B cell (primary cell): ENCODE data around the gene SERPINB1. TPM values are rescaled to one million over a fixed set of nuclear protein-coding genes. Genes with fewer than 3 reads are reported as not detected.

Experiments used
- ATAC-seq: fragments of 200-7000 bp; cut with Tn5 transposase; one replicate; pipeline ENCODE4 v1.10.0; 2021; ENCODE audit warnings: low read depth, mild to moderate bottlenecking, moderate number of reproducible peaks, moderate library complexity
- CTCF ChIA-PET: fragments of 350-600 bp; sonication (Branson Sonifier 250); formaldehyde crosslinking; loops from one replicate; lab custom pipeline; 2021; ENCODE audit warnings: antibody characterized with exemption, inconsistent platforms; lab: Charles Lee
- POLR2A ChIA-PET: fragments of 350-600 bp; sonication (Branson Sonifier 250); formaldehyde crosslinking; loops from one replicate; lab custom pipeline; 2021; ENCODE audit warnings: antibody characterized with exemption; lab: Charles Lee
- DNase-seq: peaks from one replicate; pipeline ENCODE4 v3.0.0; 2013
- H2AFZ ChIP-seq: 2 replicates; pipeline ENCODE4 v1.6.1; 2012; ENCODE audit warnings: mild to moderate bottlenecking, low read depth, low read length; ENCODE audit not compliant: insufficient read depth, poor library complexity, severe bottlenecking
- H3K27ac ChIP-seq, 2 donors: 1 replicate in 1 of 2; 2 replicates in 1 of 2; pipeline ENCODE4 v1.5.1; 2012 to 2013; ENCODE audit warnings: low read length in 2 of 2, mild to moderate bottlenecking in 2 of 2, moderate library complexity in 1 of 2
- H3K27me3 ChIP-seq, 4 experiments: fragments of 200-600 bp in 1 of 4; sonication (generic) in 1 of 4; replicated peaks in 1 of 4; 1 replicate in 2 of 4; 2 replicates in 2 of 4; pipeline versions ENCODE4 v1.6.1 to v1.7.0; 2013 to 2016; ENCODE audit warnings: low read length in 3 of 4, mild to moderate bottlenecking in 2 of 4, mixed read lengths in 1 of 4, moderate library complexity in 1 of 4; ENCODE audit not compliant: insufficient read depth in 4 of 4, control insufficient read depth in 3 of 4; ENCODE audit errors: control extremely low read depth in 1 of 4
- H3K36me3 ChIP-seq, 2 experiments: replicated peaks in 1 of 2; 1 replicate in 1 of 2; 2 replicates in 1 of 2; pipeline versions ENCODE4 v1.6.1 to v1.7.1; 2013; ENCODE audit warnings: low read length in 1 of 2; ENCODE audit not compliant: insufficient read depth in 2 of 2, control insufficient read depth in 1 of 2; ENCODE audit errors: control extremely low read depth in 1 of 2, extremely low read depth in 1 of 2
- H3K4me1 ChIP-seq, 2 donors: fragments of 200-600 bp in 1 of 2; sonication (generic) in 1 of 2; 1 replicate in 1 of 2; 2 replicates in 1 of 2; pipeline versions ENCODE4 v1.5.1 to v1.6.1; 2013 to 2017; ENCODE audit warnings: low read length in 2 of 2; ENCODE audit not compliant: control insufficient read depth in 2 of 2, insufficient read depth in 2 of 2
- H3K4me2 ChIP-seq: replicated peaks from 2 replicates; pipeline ENCODE3; 2012; ENCODE audit warnings: mild to moderate bottlenecking, low read depth, low read length; ENCODE audit not compliant: poor library complexity, severe bottlenecking
- H3K4me3 ChIP-seq, 5 experiments: fragments of 200-600 bp in 1 of 5; sonication (generic) in 1 of 5; 1 replicate in 3 of 5; 2 replicates in 2 of 5; pipeline versions ENCODE4 v1.5.1 to v1.7.0; 2011 to 2016; ENCODE audit warnings: low read length in 4 of 5, mild to moderate bottlenecking in 4 of 5, low read depth in 2 of 5, control low read depth in 1 of 5, moderate library complexity in 1 of 5; ENCODE audit not compliant: insufficient read depth in 1 of 5; ENCODE audit errors: control extremely low read depth in 1 of 5, extremely low read depth in 1 of 5
- H3K79me2 ChIP-seq: fragments of 200-600 bp; sonication (generic); one replicate; pipeline ENCODE4 v1.6.0; 2016; ENCODE audit warnings: low read length; ENCODE audit not compliant: control insufficient read depth, insufficient read depth
- H3K9ac ChIP-seq: fragments of 200-600 bp; sonication (generic); 2 replicates; pipeline ENCODE4 v1.6.1; 2017; ENCODE audit warnings: mild to moderate bottlenecking, low read length, moderate library complexity
- H3K9me3 ChIP-seq, 3 donors: one replicate each; pipeline versions ENCODE4 v1.6.1 to v1.7.1; 2013; ENCODE audit warnings: low read length in 2 of 3; ENCODE audit not compliant: control insufficient read depth in 2 of 3, insufficient read depth in 1 of 3; ENCODE audit errors: control extremely low read depth in 1 of 3
- H4K20me1 ChIP-seq: 2 replicates; pipeline ENCODE4 v1.6.0; 2012; ENCODE audit warnings: mild to moderate bottlenecking, low read length; ENCODE audit not compliant: insufficient read depth, control insufficient read depth, poor library complexity, severe bottlenecking
- H3K27ac Mint-ChIP-seq: one replicate; pipeline ENCODE4 v1.8.0; 2021; ENCODE audit warnings: mixed read lengths
- H3K27me3 Mint-ChIP-seq: one replicate; pipeline ENCODE4 v1.8.0; 2021; ENCODE audit warnings: mixed read lengths
- H3K4me1 Mint-ChIP-seq: one replicate; pipeline ENCODE4 v1.8.0; 2021; ENCODE audit warnings: mixed read lengths
- H3K4me3 Mint-ChIP-seq: one replicate; pipeline ENCODE4 v1.8.0; 2021; ENCODE audit warnings: mixed read lengths
- H3K9me3 Mint-ChIP-seq: one replicate; pipeline ENCODE4 v1.8.0; 2022; ENCODE audit warnings: mixed read lengths; ENCODE audit not compliant: insufficient read depth
- EZH2 ChIP-seq: IDR thresholded peaks from 2 replicates; pipeline ENCODE4 v1.6.1; 2012; ENCODE audit warnings: borderline replicate concordance, low read depth, mild to moderate bottlenecking, moderate library complexity, low read length; ENCODE audit not compliant: insufficient read depth, poor library complexity, severe bottlenecking
- WGBS: methylation state at CpG from one replicate; pipeline ENCODE4 v1.1.5; 2013; ENCODE audit warnings: missing lambda C conversion rate; ENCODE audit not compliant: insufficient coverage; 5-methylcytosine and 5-hydroxymethylcytosine counted together
- intact Hi-C: fragments of 100-400 bp; cut with micrococcal nuclease; formaldehyde crosslinking; loops from one replicate; pipeline ENCODE4 v1.10.0; 2022
- polyA plus RNA-seq: library from polyadenylated mRNA; depleted of rRNA; stranded (reverse); fragments of >200 nt; gene quantifications from 2 replicates; pipeline ENCODE4 v1.2.3, GENCODE V29; 2012
- total RNA-seq, 2 donors: library from RNA; stranded (reverse); fragments of 120-200 nt in 1 of 2; gene quantifications; 1 replicate in 1 of 2; 2 replicates in 1 of 2; pipeline versions ENCODE4 v1.2.3 to v1.2.4, GENCODE V29; 2013 to 2022
- TF ChIP-seq, protein P1 (sequence below): fragments of 200-600 bp; IDR thresholded peaks from one replicate; pipeline ENCODE4 v1.8.0; 2022; ENCODE audit warnings: antibody characterized with exemption, mild to moderate bottlenecking

Gene SERPINB1
- total and polyA plus RNA-seq, 2 donors (not counting 1 experiment from before 2014, with no cell fraction given) = 23.2 to 52.5 TPM

DNA sequence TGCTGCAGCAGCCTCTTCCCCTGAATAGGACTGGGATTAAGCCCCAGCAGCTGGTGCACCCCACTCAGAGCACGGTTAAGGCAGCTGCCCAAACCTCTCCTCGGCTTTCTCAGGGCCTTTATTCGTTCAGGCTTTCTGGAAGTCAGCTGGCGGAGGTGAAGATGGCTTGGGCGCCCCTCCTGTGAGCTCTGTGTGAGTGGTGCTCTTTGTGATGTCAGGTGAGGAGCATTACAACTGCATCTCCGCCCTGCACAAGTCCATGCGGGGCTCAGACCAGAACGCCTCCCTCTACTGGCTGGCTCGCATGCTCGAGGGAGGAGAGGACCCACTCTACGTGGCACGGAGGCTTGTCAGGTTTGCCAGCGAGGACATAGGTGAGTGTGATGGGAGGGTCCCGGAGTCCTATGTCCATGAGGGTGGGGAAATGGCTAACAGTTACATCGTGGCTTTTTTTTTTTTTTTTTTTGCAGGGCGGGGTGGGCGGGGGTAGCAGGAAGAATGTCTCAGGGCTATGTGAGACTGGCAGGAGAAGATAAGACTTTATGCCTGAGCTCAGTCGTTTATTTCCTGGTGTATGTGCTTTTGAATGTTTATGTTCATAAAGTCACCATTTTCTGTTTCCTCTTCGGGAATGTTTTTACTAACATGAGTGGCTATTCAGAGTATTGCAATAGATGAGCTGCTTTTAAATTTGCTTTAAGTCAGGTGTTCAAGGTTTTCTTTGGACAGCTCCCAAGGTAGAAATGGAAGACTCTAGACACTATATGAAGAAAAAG, 58.3 kb downstream of the SERPINB1 start:
- intact Hi-C loops = no loop called here
- H3K4me1 ChIP-seq = no peaks in the 10 kb centered on the region
- no peaks in the 10 kb centered on the region for H3K27me3 ChIP-seq
- peaks cover 45% of the 10 kb centered on the region for H4K20me1 ChIP-seq
- TF ChIP-seq EZH2 = no peak
- TF ChIP-seq, protein P1, sequence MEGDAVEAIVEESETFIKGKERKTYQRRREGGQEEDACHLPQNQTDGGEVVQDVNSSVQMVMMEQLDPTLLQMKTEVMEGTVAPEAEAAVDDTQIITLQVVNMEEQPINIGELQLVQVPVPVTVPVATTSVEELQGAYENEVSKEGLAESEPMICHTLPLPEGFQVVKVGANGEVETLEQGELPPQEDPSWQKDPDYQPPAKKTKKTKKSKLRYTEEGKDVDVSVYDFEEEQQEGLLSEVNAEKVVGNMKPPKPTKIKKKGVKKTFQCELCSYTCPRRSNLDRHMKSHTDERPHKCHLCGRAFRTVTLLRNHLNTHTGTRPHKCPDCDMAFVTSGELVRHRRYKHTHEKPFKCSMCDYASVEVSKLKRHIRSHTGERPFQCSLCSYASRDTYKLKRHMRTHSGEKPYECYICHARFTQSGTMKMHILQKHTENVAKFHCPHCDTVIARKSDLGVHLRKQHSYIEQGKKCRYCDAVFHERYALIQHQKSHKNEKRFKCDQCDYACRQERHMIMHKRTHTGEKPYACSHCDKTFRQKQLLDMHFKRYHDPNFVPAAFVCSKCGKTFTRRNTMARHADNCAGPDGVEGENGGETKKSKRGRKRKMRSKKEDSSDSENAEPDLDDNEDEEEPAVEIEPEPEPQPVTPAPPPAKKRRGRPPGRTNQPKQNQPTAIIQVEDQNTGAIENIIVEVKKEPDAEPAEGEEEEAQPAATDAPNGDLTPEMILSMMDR = no peak
- H3K27me3 Mint-ChIP-seq = no peaks in the 10 kb centered on the region
- H3K4me3 ChIP-seq = no peak overlapping the region
- H3K4me2 ChIP-seq = no peak overlapping the region
- no peaks in the 10 kb centered on the region for H3K9me3 Mint-ChIP-seq
- WGBS = 49% methylated on average over 15 of the region's 19 CpGs
- no peak overlapping the region for H3K9ac ChIP-seq
- CTCF ChIA-PET = interaction anchor here (0.7 to 2.3 kb wide), 4 partner anchors 8 to 205 kb away, joined by 3 to 6 read pairs (median 4); partner anchors contain the start of gene WRNIP1
- no peak overlapping the region for H3K4me3 Mint-ChIP-seq
- POLR2A ChIA-PET = interaction anchor here (0.6 kb wide), 1 partner anchor 9 kb away, joined by 4 read pairs; no protein-coding TSS in a partner anchor
- no peaks in the 10 kb centered on the region for H3K4me1 Mint-ChIP-seq
- no peaks in the 10 kb centered on the region for H3K9me3 ChIP-seq
- peaks cover 38% of the 10 kb centered on the region for H3K79me2 ChIP-seq
- DNase-seq (no peak), ATAC-seq (no peak)
- no peak overlapping the region for H3K27ac ChIP-seq
- peaks cover 5 to 63% of the 10 kb centered on the region in 2 experiments for H3K36me3 ChIP-seq
- no peak overlapping the region for H3K27ac Mint-ChIP-seq
- no peak overlapping the region for H2AFZ ChIP-seq

DNA sequence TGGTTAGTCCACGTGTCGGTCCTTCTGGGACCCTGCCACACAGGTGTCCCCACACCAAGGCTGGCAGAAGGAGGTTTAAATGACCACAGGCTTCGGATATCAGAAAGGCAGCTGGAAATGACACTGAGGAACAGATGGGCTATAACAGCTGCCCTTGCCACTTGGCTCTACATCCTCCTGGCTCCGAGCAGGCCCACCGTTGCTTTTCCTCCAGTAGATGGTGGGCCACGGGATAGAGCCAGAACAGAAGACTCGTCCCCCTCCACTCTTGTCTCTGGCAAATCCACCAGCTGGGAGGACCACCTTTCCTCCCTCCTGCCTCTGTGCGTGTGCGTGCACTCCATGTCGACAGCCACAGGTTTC, 58.9 kb downstream of the SERPINB1 start:
- ChIA-PET CTCF (interaction anchor here (0.7 to 2.3 kb wide), 3 partner anchors 8 to 205 kb away, joined by 3 to 6 read pairs (median 5); partner anchors contain the start of gene WRNIP1), POLR2A (no interaction called here)

More for the DNA sequence above, 58.9 kb downstream of the SERPINB1 start:
- Mint-ChIP-seq H3K4me1 (peaks cover 1% of the 10 kb centered on the region), H3K27ac (no peak overlapping the region), H3K4me3 (no peak overlapping the region), H3K27me3 (no peaks in the 10 kb centered on the region), H3K9me3 (no peaks in the 10 kb centered on the region)
- Histone ChIP-seq H3K27me3 (no peaks in the 10 kb centered on the region), H3K4me1 (no peaks in the 10 kb centered on the region), H4K20me1 (peaks cover 47% of the 10 kb centered on the region), H3K79me2 (peaks cover 44% of the 10 kb centered on the region), H3K36me3 (peaks cover 5 to 61% of the 10 kb centered on the region in 2 experiments), H3K9me3 (no peaks in the 10 kb centered on the region), H3K27ac (no peak overlapping the region), H3K9ac (no peak overlapping the region), H3K4me2 (no peak overlapping the region), H2AFZ (no peak overlapping the region), H3K4me3 (no peak overlapping the region)
- no peak for TF ChIP-seq EZH2
- TF ChIP-seq, protein P1 = no peak
- WGBS = 89% methylated on average over 10 of the region's 10 CpGs
- DNase-seq = no peak
- intact Hi-C loops = no loop called here
- ATAC-seq = no peak
